Mesendoderm (in vitro differentiated cells): ENCODE results near the gene CD84.
"Not testable (repeated sequence)": the region's sequence is repeated elsewhere in the genome, so short reads cannot be mapped to it uniquely, and the experiment has no call there.

ENCODE experiments used
- DNase-seq: peaks from one replicate; pipeline ENCODE4 v3.0.0; 2013
- H2AK5ac ChIP-seq: 2 replicates; pipeline ENCODE4 v1.6.1; 2013; ENCODE audit warnings: low read length, inconsistent platforms
- H2BK120ac ChIP-seq: 2 replicates; pipeline ENCODE4 v1.6.1; 2013; ENCODE audit warnings: low read depth, mild to moderate bottlenecking, low read length, moderate library complexity, mixed read lengths
- H2BK15ac ChIP-seq: replicated peaks from 2 replicates; pipeline ENCODE4 v1.6.1; 2013; ENCODE audit warnings: low read depth, mild to moderate bottlenecking, moderate library complexity
- H2BK5ac ChIP-seq: 2 replicates; pipeline ENCODE4 v1.6.1; 2013; ENCODE audit warnings: low read length, inconsistent platforms
- H3K18ac ChIP-seq: 2 replicates; pipeline ENCODE4 v1.6.1; 2013; ENCODE audit warnings: mild to moderate bottlenecking, low read length, mixed read lengths
- H3K23ac ChIP-seq: one replicate; pipeline ENCODE4 v1.6.1; 2013; ENCODE audit warnings: low read length
- H3K27ac ChIP-seq: 2 replicates; pipeline ENCODE4 v1.5.1; 2013; ENCODE audit warnings: low read depth, mild to moderate bottlenecking, inconsistent platforms, low read length, moderate library complexity
- H3K27me3 ChIP-seq: 2 replicates; pipeline ENCODE4 v1.6.1; 2013; ENCODE audit warnings: low read length, control low read depth, mild to moderate bottlenecking, inconsistent platforms; ENCODE audit not compliant: insufficient read depth, poor library complexity
- H3K36me3 ChIP-seq: 2 replicates; pipeline ENCODE4 v1.6.1; 2013; ENCODE audit warnings: low read length, inconsistent platforms; ENCODE audit not compliant: control insufficient read depth, insufficient read depth
- H3K4ac ChIP-seq: one replicate; pipeline ENCODE4 v1.6.1; 2013; ENCODE audit warnings: low read depth, mild to moderate bottlenecking, low read length, moderate library complexity
- H3K4me1 ChIP-seq: 2 replicates; pipeline ENCODE4 v1.6.1; 2013; ENCODE audit warnings: low read depth, low read length, inconsistent platforms; ENCODE audit not compliant: control insufficient read depth
- H3K4me2 ChIP-seq: 2 replicates; pipeline ENCODE4 v1.6.1; 2013; ENCODE audit warnings: low read length
- H3K4me3 ChIP-seq: 2 replicates; pipeline ENCODE4 v1.5.1; 2013; ENCODE audit warnings: mild to moderate bottlenecking, low read length
- H3K56ac ChIP-seq: one replicate; pipeline ENCODE4 v1.6.1; 2013; ENCODE audit warnings: low read length
- H3K79me1 ChIP-seq: 2 replicates; pipeline ENCODE4 v1.6.1; 2013; ENCODE audit warnings: low read length, inconsistent platforms
- H3K79me2 ChIP-seq: 2 replicates; pipeline ENCODE4 v1.6.1; 2013; ENCODE audit warnings: mild to moderate bottlenecking, low read length; ENCODE audit not compliant: control insufficient read depth, insufficient read depth
- H3K9ac ChIP-seq: 2 replicates; pipeline ENCODE4 v1.6.1; 2013; ENCODE audit warnings: low read length, inconsistent platforms
- H4K5ac ChIP-seq: one replicate; pipeline ENCODE4 v1.6.1; 2013; ENCODE audit warnings: low read length
- H4K8ac ChIP-seq: one replicate; pipeline ENCODE4 v1.6.1; 2013; ENCODE audit warnings: low read depth, mild to moderate bottlenecking, control low read depth, low read length, moderate library complexity
- WGBS: extraction: QIAGEN DNeasy Blood & Tissue Kit; methylation state at CpG from one replicate; pipeline ENCODE4 v1.1.7; 2013; ENCODE audit warnings: low lambda C conversion rate, missing lambda C conversion rate; ENCODE audit not compliant: insufficient coverage; ENCODE audit errors: extremely low coverage; 5-methylcytosine and 5-hydroxymethylcytosine counted together

The CD84 gene

DNA sequence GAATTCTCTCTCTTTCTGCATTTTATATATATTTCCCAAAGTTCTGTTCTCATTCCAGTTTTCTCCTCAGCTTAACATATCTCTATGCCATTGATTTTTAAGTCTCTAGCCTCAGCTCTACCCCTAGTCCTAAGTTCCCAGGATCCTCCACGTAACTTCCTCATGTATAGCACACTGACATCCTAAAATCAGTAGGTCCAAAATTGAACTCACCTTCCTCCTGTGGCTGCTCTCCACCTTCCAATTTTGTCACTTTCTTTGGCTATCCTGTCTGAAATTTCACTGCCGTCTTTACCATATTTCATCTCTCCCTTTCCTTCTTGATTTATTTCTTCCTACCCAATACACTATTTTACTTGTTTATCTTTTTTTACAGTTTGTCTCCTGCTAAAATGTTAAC is 57.7 kb downstream of the CD84 start:
- Histone ChIP-seq H2AK5ac (no peak overlapping the region), H3K23ac (no peak overlapping the region), H4K5ac (no peak overlapping the region), H3K27me3 (no peaks in the 10 kb centered on the region), H3K27ac (no peak overlapping the region), H3K4me2 (no peak overlapping the region), H3K79me2 (no peaks in the 10 kb centered on the region), H2BK120ac (no peak overlapping the region), H2BK5ac (no peak overlapping the region), H3K9ac (no peak overlapping the region), H3K4ac (no peak overlapping the region), H3K56ac (no peak overlapping the region), H3K4me1 (peaks cover 3% of the 10 kb centered on the region), H3K18ac (no peak overlapping the region), H2BK15ac (no peak overlapping the region), H3K79me1 (no peaks in the 10 kb centered on the region), H4K8ac (no peak overlapping the region), H3K4me3 (no peak overlapping the region), H3K36me3 (no peaks in the 10 kb centered on the region)
- WGBS: no CpG with 5 or more reads among the region's 2 CpGs
- DNase-seq: no peak

DNA sequence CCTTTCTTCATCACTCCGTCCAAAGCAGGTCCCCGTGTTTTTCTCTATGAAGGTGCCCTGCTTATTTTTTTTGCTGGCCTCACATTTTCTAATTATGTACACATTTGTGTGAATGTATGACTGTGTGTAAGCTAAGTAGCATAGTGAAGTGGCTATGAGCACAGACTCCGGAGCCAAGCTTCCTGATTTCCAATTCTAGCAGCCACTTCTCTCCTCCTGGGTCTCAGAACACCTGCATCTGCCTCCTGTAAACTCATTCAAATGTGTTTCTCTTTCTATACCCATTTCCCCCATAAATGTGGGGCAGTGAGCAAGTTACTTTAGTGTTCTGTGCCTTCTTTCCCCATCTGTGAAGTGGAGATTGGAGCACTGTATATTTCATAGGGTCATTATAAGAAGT is 58.3 kb downstream of the CD84 start:
- Histone ChIP-seq H3K23ac (no peak overlapping the region), H4K8ac (no peak overlapping the region), H3K4me3 (no peak overlapping the region), H2BK5ac (no peak overlapping the region), H2AK5ac (no peak overlapping the region), H3K9ac (no peak overlapping the region), H3K79me2 (no peaks in the 10 kb centered on the region), H3K4ac (no peak overlapping the region), H2BK15ac (no peak overlapping the region), H3K4me2 (no peak overlapping the region), H3K4me1 (peaks cover 3% of the 10 kb centered on the region), H3K18ac (peak overlapping the region; percentile 9), H2BK120ac (no peak overlapping the region), H3K56ac (no peak overlapping the region), H3K27ac (no peak overlapping the region), H3K79me1 (no peaks in the 10 kb centered on the region), H3K27me3 (no peaks in the 10 kb centered on the region), H3K36me3 (no peaks in the 10 kb centered on the region), H4K5ac (no peak overlapping the region)
- no peak for DNase-seq
- no CpG with 5 or more reads among the region's 3 CpGs for WGBS

DNA sequence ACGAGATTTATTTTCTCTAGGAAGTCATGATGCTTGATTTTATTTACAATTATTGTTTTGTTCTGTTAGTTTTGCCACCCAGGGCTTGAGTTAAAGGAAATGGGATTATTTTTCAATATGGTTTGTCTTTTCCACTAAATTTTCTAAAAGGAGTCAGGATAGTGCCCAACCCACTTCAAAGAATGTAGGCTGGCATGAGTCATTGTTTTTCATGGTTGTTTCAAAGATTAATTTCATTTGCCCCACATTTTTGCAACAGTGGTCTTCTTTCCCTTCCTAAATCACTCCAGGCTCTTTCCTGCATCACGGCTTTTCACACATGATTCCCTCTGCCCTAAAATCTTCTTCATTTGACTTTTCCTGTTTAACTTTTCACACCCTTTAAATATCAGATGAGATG is 58.7 kb downstream of the CD84 start:
- no peak for DNase-seq
- Histone ChIP-seq H3K9ac (no peak overlapping the region), H3K18ac (peak overlapping the region; percentile 9), H2BK15ac (no peak overlapping the region), H4K5ac (no peak overlapping the region), H3K79me1 (no peaks in the 10 kb centered on the region), H3K79me2 (no peaks in the 10 kb centered on the region), H2BK5ac (no peak overlapping the region), H3K56ac (no peak overlapping the region), H3K27ac (no peak overlapping the region), H3K36me3 (no peaks in the 10 kb centered on the region), H4K8ac (no peak overlapping the region), H3K4ac (no peak overlapping the region), H2AK5ac (no peak overlapping the region), H2BK120ac (peak overlapping the region; percentile 61), H3K4me2 (no peak overlapping the region), H3K4me3 (no peak overlapping the region), H3K23ac (no peak overlapping the region), H3K27me3 (no peaks in the 10 kb centered on the region), H3K4me1 (peaks cover 3% of the 10 kb centered on the region)
- no CpG with 5 or more reads among the region's 2 CpGs for WGBS

DNA sequence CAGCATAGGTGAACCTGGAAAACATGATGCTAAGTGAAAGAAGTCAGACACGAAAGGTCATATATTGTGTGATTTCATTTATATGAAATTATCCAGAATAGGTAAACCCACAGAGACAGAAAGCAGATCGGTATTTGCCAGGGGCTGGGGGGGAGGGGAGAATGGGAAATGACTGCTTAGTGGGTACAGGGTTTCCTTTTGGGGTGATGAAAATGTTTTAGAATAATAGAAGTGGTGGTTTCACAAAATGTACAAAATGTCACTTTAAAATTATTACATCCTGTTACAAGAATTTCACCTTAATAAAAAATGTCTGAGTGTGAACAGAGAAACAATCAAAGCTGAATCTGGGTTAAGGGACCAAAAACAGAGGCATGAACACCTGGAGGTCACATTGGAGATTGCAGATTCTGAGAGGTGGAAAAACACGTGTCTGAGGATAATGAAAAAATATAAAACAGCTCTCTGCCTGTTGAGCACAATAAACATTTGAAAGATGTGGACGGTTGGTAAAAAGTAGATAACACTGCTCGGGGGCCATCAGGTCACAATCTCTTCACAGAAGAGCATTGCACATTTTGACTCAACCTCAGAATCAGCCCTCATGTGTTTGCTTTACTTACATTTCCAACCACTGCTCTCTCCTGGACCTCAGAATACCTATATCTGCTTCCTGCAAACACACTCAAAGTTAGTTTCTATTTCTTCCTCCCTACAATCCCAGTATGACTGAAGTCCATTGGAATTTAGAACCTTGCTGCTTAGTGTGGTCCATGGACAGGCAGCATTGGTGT is 59.5 kb downstream of the CD84 start:
- Histone ChIP-seq H3K36me3 (no peaks in the 10 kb centered on the region), H3K27me3 (no peaks in the 10 kb centered on the region), H3K79me2 (no peaks in the 10 kb centered on the region), H2BK15ac (peak overlapping the region; percentile 57), H3K4me3 (no peak overlapping the region), H4K5ac (no peak overlapping the region), H3K4ac (no peak overlapping the region), H3K56ac (no peak overlapping the region), H3K27ac (no peak overlapping the region), H3K79me1 (no peaks in the 10 kb centered on the region), H3K9ac (no peak overlapping the region), H3K4me2 (no peak overlapping the region), H3K18ac (peak overlapping the region; percentile 68), H3K23ac (no peak overlapping the region), H3K4me1 (peaks cover 3% of the 10 kb centered on the region), H4K8ac (no peak overlapping the region), H2BK5ac (no peak overlapping the region), H2BK120ac (no peak overlapping the region), H2AK5ac (no peak overlapping the region)
- WGBS: no CpG with 5 or more reads among the region's 5 CpGs
- DNase-seq: peak; percentile 75

DNA sequence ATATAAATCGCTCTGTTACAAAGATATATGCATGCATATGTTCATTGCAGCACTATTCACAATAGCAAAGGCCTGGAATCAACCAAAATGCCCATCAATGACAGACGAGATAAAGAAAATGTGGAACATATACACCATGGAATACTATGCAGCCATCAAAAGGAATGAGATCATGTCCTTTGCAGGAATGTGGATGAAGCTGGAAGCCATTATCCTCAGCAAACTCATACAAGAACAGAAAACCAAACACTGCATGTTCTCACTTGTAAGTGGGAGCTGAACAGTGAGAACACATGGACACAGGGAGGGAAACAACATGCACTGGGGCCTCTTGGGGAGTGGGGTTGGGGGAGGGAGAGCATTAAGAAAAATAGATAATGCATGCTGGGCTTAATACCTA is 61.8 kb downstream of the CD84 start:
- H3K56ac ChIP-seq, H2BK120ac ChIP-seq, H3K4me3 ChIP-seq, H3K9ac ChIP-seq, H4K5ac ChIP-seq, H3K36me3 ChIP-seq, H3K27me3 ChIP-seq, DNase-seq, H2BK15ac ChIP-seq, H3K18ac ChIP-seq, H3K27ac ChIP-seq, H3K4ac ChIP-seq, H3K79me2 ChIP-seq, H3K4me1 ChIP-seq, H4K8ac ChIP-seq, H2BK5ac ChIP-seq, H3K79me1 ChIP-seq, H3K4me2 ChIP-seq, H2AK5ac ChIP-seq, H3K23ac ChIP-seq: not testable (repeated sequence)
- no CpG with 5 or more reads among the region's 2 CpGs for WGBS

DNA sequence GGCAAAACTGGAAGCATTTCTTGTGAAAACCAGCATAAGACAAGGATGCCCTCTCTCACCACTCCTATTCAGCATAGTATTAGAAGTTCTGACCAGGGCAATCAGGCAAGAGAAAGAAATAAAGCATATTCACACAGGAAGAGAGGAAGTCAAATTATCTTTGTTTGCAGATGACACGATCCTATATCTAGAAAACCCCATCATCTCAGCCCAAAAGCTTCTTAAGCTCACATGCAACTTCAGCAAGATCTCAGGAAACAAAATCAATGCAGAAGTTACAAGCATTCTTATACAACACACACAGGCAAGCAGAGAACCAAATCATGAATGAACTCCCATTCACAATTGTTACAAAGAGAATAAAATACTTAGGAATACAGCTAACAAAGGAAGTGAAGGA is 63.4 kb downstream of the CD84 start:
- not testable (repeated sequence) for H3K27me3 ChIP-seq, H3K4me1 ChIP-seq, H2BK120ac ChIP-seq, H3K9ac ChIP-seq, H2BK15ac ChIP-seq, H2AK5ac ChIP-seq, H3K79me1 ChIP-seq, DNase-seq, H3K27ac ChIP-seq, H3K56ac ChIP-seq, H3K4me2 ChIP-seq, H3K79me2 ChIP-seq, H4K8ac ChIP-seq, H3K36me3 ChIP-seq, H3K18ac ChIP-seq, H3K4me3 ChIP-seq, H4K5ac ChIP-seq, H3K4ac ChIP-seq, H2BK5ac ChIP-seq, H3K23ac ChIP-seq
- no CpG with 5 or more reads among the region's 1 CpG for whole genome bisulfite sequencing
